Hematopoietic multipotent progenitor cell (in vitro differentiated cells): ENCODE measurements around the gene DNAH14. TPM values are rescaled to one million over a fixed set of nuclear protein-coding genes. Genes with fewer than 3 reads are reported as not detected.
A peak's percentile ranks its signal among the peaks of the same experiment; 100 is the strongest.
"Not testable (repeated sequence)": the region's sequence is repeated elsewhere in the genome, so short reads cannot be mapped to it uniquely, and the experiment has no call there.

Source experiments
- DNase-seq, 3 donors: peaks; one replicate each; pipeline ENCODE4 v3.0.0-alpha.2; 2011 to 2015; ENCODE audit warnings: low read depth in 2 of 3, low spot score in 2 of 3
- total RNA-seq: library from RNA; depleted of rRNA; stranded (reverse); fragments of >200 nt; gene quantifications from one replicate; pipeline ENCODE4 v1.2.3, GENCODE V29; 2012

Gene DNAH14
- total RNA-seq: 5.4 TPM

- peak in 2 of 3 donors; percentile 46 to 57 for DNase-seq
These were observed at the start of gene DNAH14 for GRCh38 chr1:224929335-224930237. TSS of gene DNAH14 (plus strand) at chr1:224929675. CDS start at chr1:224952703, 23,028 bp downstream.

GRCh38 chr1:224880593-224881307 lies 48.7 kb upstream of the DNAH14 start:
- no peak for DNase-seq

GRCh38 chr1:224881308-224881692 lies 48.2 kb upstream of the DNAH14 start:
- DNase-seq: not testable (repeated sequence)

GRCh38 chr1:224881762-224882211 lies 47.7 kb upstream of the DNAH14 start:
- no peak for DNase-seq

GRCh38 chr1:224882264-224882663 lies 47.2 kb upstream of the DNAH14 start:
- DNase-seq: no peak

- no peak for DNase-seq
These were observed 46.4 kb upstream of the DNAH14 start for GRCh38 chr1:224883091-224883490.

GRCh38 chr1:224884361-224884801 lies 45.1 kb upstream of the DNAH14 start:
- DNase-seq: no peak

GRCh38 chr1:224885376-224885775 lies 44.1 kb upstream of the DNAH14 start:
- DNase-seq: not testable (repeated sequence)

GRCh38 chr1:224894915-224895314 lies 34.6 kb upstream of the DNAH14 start:
- DNase-seq: no peak

GRCh38 chr1:224896130-224896781 lies 33.2 kb upstream of the DNAH14 start:
- no peak for DNase-seq

GRCh38 chr1:224897529-224898327 lies 31.7 kb upstream of the DNAH14 start:
- no peak for DNase-seq

- no peak for DNase-seq
These were observed 30.5 kb upstream of the DNAH14 start for GRCh38 chr1:224898937-224899336.

GRCh38 chr1:224900062-224900630 lies 29.3 kb upstream of the DNAH14 start:
- no peak for DNase-seq

- DNase-seq: no peak
These were observed 28.2 kb upstream of the DNAH14 start for GRCh38 chr1:224901087-224901810.

- DNase-seq: no peak
These were observed 25.5 kb upstream of the DNAH14 start for GRCh38 chr1:224903955-224904354.

GRCh38 chr1:224906340-224906739 lies 23.1 kb upstream of the DNAH14 start:
- no peak for DNase-seq

- DNase-seq: no peak
These were observed 18.3 kb upstream of the DNAH14 start for GRCh38 chr1:224911217-224911616.

GRCh38 chr1:224914292-224914900 lies 15.1 kb upstream of the DNAH14 start:
- DNase-seq: peak in 1 of 3 donors; percentile 28

GRCh38 chr1:224919508-224919907 lies 10.0 kb upstream of the DNAH14 start:
- no peak for DNase-seq
